ENCODE data around the gene TMEM143.

Gene TMEM143

GRCh38 chr19:48287748-48288147, 76.0 kb downstream of the TMEM143 start:
- DNase-seq: no peak
- no peak overlapping the region for H2AFZ ChIP-seq (ENCODE audit: insufficient read depth, low read length, poor library complexity)
- no peak overlapping the region for H2BK12ac ChIP-seq (ENCODE audit: low read length)
- H2BK120ac ChIP-seq (ENCODE audit: insufficient read depth, low read length, poor library complexity): no peak overlapping the region
- no peak overlapping the region for H4K8ac ChIP-seq (ENCODE audit: low read depth, low read length)
- no peak overlapping the region for H3K4ac ChIP-seq (ENCODE audit: low read depth, low read length)
- WGBS (ENCODE audit: extremely low coverage, insufficient coverage, insufficient read length): no CpG with 5 or more reads among the region's 3 CpGs
- H2AK5ac ChIP-seq (ENCODE audit: low read length): no peak overlapping the region
- no peak overlapping the region for H4K12ac ChIP-seq (ENCODE audit: low read depth, low read length)
- no peak overlapping the region for H4K91ac ChIP-seq (ENCODE audit: low read depth, low read length)
- no peak overlapping the region for H3K4me2 ChIP-seq (ENCODE audit: low read length)
- H3K23ac ChIP-seq (ENCODE audit: low read length): no peak overlapping the region
- peaks cover 7% of the 10 kb centered on the region for H3K79me1 ChIP-seq (ENCODE audit: low read length)
- no peak overlapping the region for H2BK5ac ChIP-seq (ENCODE audit: low read depth, low read length, poor library complexity)
- H3K9ac ChIP-seq (ENCODE audit: low read length): no peak overlapping the region
- no peak overlapping the region for H3K4me3 ChIP-seq (ENCODE audit: low read depth, low read length)
- no peaks in the 10 kb centered on the region for H3K79me2 ChIP-seq (ENCODE audit: control insufficient read depth, insufficient read depth, low read length, poor library complexity)
- no peaks in the 10 kb centered on the region for H3K27me3 ChIP-seq (ENCODE audit: insufficient read depth, low read length)
- no peak overlapping the region for H3K18ac ChIP-seq (ENCODE audit: low read length)
- H3K27ac ChIP-seq (ENCODE audit: low read depth, low read length): no peak overlapping the region
- H3K9me3 ChIP-seq (ENCODE audit: insufficient read depth, low read depth, low read length): peaks cover 7% of the 10 kb centered on the region
- peaks cover 23 to 31% of the 10 kb centered on the region in 2 experiments for H3K36me3 ChIP-seq (ENCODE audit: control insufficient read depth in 1 of 2, insufficient read depth in 2 of 2, low read length in 2 of 2)
- peaks cover 6 to 9% of the 10 kb centered on the region in 2 experiments for H3K4me1 ChIP-seq (ENCODE audit: control insufficient read depth in 1 of 2, insufficient read depth in 2 of 2, low read length in 2 of 2)
- H3K14ac ChIP-seq (ENCODE audit: low read length): no peak overlapping the region

- H2AK5ac ChIP-seq (ENCODE audit: low read length): no peak overlapping the region
- no peak overlapping the region for H2AFZ ChIP-seq (ENCODE audit: insufficient read depth, low read length, poor library complexity)
- H3K4me1 ChIP-seq (ENCODE audit: control insufficient read depth in 1 of 2, insufficient read depth in 2 of 2, low read length in 2 of 2): peaks cover 0 to 2% of the 10 kb centered on the region in 2 experiments
- H3K36me3 ChIP-seq (ENCODE audit: control insufficient read depth in 1 of 2, insufficient read depth in 2 of 2, low read length in 2 of 2): peaks cover 43 to 47% of the 10 kb centered on the region in 2 experiments
- peaks cover 11% of the 10 kb centered on the region for H3K9me3 ChIP-seq (ENCODE audit: insufficient read depth, low read depth, low read length)
- no peaks in the 10 kb centered on the region for H3K79me2 ChIP-seq (ENCODE audit: control insufficient read depth, insufficient read depth, low read length, poor library complexity)
- no peak overlapping the region for H3K4me3 ChIP-seq (ENCODE audit: low read depth, low read length)
- H2BK12ac ChIP-seq (ENCODE audit: low read length): no peak overlapping the region
- no peak overlapping the region for H3K4ac ChIP-seq (ENCODE audit: low read depth, low read length)
- no peak for DNase-seq
- H4K91ac ChIP-seq (ENCODE audit: low read depth, low read length): no peak overlapping the region
- H2BK5ac ChIP-seq (ENCODE audit: low read depth, low read length, poor library complexity): no peak overlapping the region
- H3K27ac ChIP-seq (ENCODE audit: low read depth, low read length): no peak overlapping the region
- H3K9ac ChIP-seq (ENCODE audit: low read length): no peak overlapping the region
- no peak overlapping the region for H4K12ac ChIP-seq (ENCODE audit: low read depth, low read length)
- no peak overlapping the region for H3K18ac ChIP-seq (ENCODE audit: low read length)
- no peak overlapping the region for H4K8ac ChIP-seq (ENCODE audit: low read depth, low read length)
- no peak overlapping the region for H3K4me2 ChIP-seq (ENCODE audit: low read length)
- H3K14ac ChIP-seq (ENCODE audit: low read length): no peak overlapping the region
- no CpG with 5 or more reads among the region's 4 CpGs for WGBS (ENCODE audit: extremely low coverage, insufficient coverage, insufficient read length)
- no peak overlapping the region for H3K23ac ChIP-seq (ENCODE audit: low read length)
- no peak overlapping the region for H2BK120ac ChIP-seq (ENCODE audit: insufficient read depth, low read length, poor library complexity)
- H3K79me1 ChIP-seq (ENCODE audit: low read length): no peaks in the 10 kb centered on the region
- H3K27me3 ChIP-seq (ENCODE audit: insufficient read depth, low read length): no peaks in the 10 kb centered on the region
Measured at GRCh38 chr19:48284896-48285295, 78.8 kb downstream of the TMEM143 start.

GRCh38 chr19:48283908-48284307, 79.8 kb downstream of the TMEM143 start:
- peaks cover 47 to 51% of the 10 kb centered on the region in 2 experiments for H3K36me3 ChIP-seq (ENCODE audit: control insufficient read depth in 1 of 2, insufficient read depth in 2 of 2, low read length in 2 of 2)
- H3K79me1 ChIP-seq (ENCODE audit: low read length): no peaks in the 10 kb centered on the region
- H3K4me3 ChIP-seq (ENCODE audit: low read depth, low read length): no peak overlapping the region
- no peak overlapping the region for H4K12ac ChIP-seq (ENCODE audit: low read depth, low read length)
- H4K8ac ChIP-seq (ENCODE audit: low read depth, low read length): no peak overlapping the region
- DNase-seq: peak; percentile 79 to 85
- no peak overlapping the region for H3K4ac ChIP-seq (ENCODE audit: low read depth, low read length)
- H2AFZ ChIP-seq (ENCODE audit: insufficient read depth, low read length, poor library complexity): no peak overlapping the region
- WGBS (ENCODE audit: extremely low coverage, insufficient coverage, insufficient read length): no CpG with 5 or more reads among the region's 7 CpGs
- H3K14ac ChIP-seq (ENCODE audit: low read length): no peak overlapping the region
- no peak overlapping the region for H2BK5ac ChIP-seq (ENCODE audit: low read depth, low read length, poor library complexity)
- H3K4me1 ChIP-seq (ENCODE audit: control insufficient read depth in 1 of 2, insufficient read depth in 2 of 2, low read length in 2 of 2): peaks cover 0 to 2% of the 10 kb centered on the region in 2 experiments
- no peak overlapping the region for H2AK5ac ChIP-seq (ENCODE audit: low read length)
- no peak overlapping the region for H2BK12ac ChIP-seq (ENCODE audit: low read length)
- H3K27ac ChIP-seq (ENCODE audit: low read depth, low read length): no peak overlapping the region
- peaks cover 11% of the 10 kb centered on the region for H3K9me3 ChIP-seq (ENCODE audit: insufficient read depth, low read depth, low read length)
- H3K79me2 ChIP-seq (ENCODE audit: control insufficient read depth, insufficient read depth, low read length, poor library complexity): no peaks in the 10 kb centered on the region
- no peak overlapping the region for H3K9ac ChIP-seq (ENCODE audit: low read length)
- no peak overlapping the region for H2BK120ac ChIP-seq (ENCODE audit: insufficient read depth, low read length, poor library complexity)
- no peak overlapping the region for H3K23ac ChIP-seq (ENCODE audit: low read length)
- no peak overlapping the region for H3K18ac ChIP-seq (ENCODE audit: low read length)
- H4K91ac ChIP-seq (ENCODE audit: low read depth, low read length): no peak overlapping the region
- H3K27me3 ChIP-seq (ENCODE audit: insufficient read depth, low read length): no peaks in the 10 kb centered on the region
- H3K4me2 ChIP-seq (ENCODE audit: low read length): no peak overlapping the region
